ENCODE results near the gene PKP4.
"Not testable (repeated sequence)": the region's sequence is repeated elsewhere in the genome, so short reads cannot be mapped to it uniquely, and the experiment has no call there.

PKP4 gene

GRCh38 chr2:158473719-158474392 lies 17.1 kb downstream of the PKP4 start:
- 57% methylated on average over 7 of the region's 8 CpGs for WGBS
- Histone ChIP-seq H3K36me3 (ENCODE audit: insufficient read depth, low read length) (peaks cover 17% of the 10 kb centered on the region; the same call in 1 of the 2 replicates), H3K27me3 (ENCODE audit: insufficient read depth, low read length) (no peaks in the 10 kb centered on the region), H3K9me3 (ENCODE audit: insufficient read depth, low read depth, low read length) (no peaks in the 10 kb centered on the region), H3K27ac (ENCODE audit: low read depth, low read length) (no peak overlapping the region), H3K9ac (ENCODE audit: low read depth, low read length) (no peak overlapping the region), H3K4me3 (ENCODE audit: low read length) (no peak overlapping the region), H3K4me1 (ENCODE audit: insufficient read depth, low read length) (peaks cover 29% of the 10 kb centered on the region)

GRCh38 chr2:158474526-158475011 lies 17.8 kb downstream of the PKP4 start:
- H3K27me3 ChIP-seq (ENCODE audit: insufficient read depth, low read length); H3K9me3 ChIP-seq (ENCODE audit: insufficient read depth, low read depth, low read length); H3K9ac ChIP-seq (ENCODE audit: low read depth, low read length); H3K27ac ChIP-seq (ENCODE audit: low read depth, low read length); H3K4me3 ChIP-seq (ENCODE audit: low read length): not testable (repeated sequence)
- H3K36me3 ChIP-seq (ENCODE audit: insufficient read depth, low read length), result peaks cover 17% of the 10 kb centered on the region; the same call in 1 of the 2 replicates
- WGBS, result 90% methylated on average over 2 of the region's 3 CpGs
- peaks cover 27% of the 10 kb centered on the region for H3K4me1 ChIP-seq (ENCODE audit: insufficient read depth, low read length)

GRCh38 chr2:158477202-158477601 lies 20.4 kb downstream of the PKP4 start:
- Histone ChIP-seq H3K36me3 (ENCODE audit: insufficient read depth, low read length) (peaks cover 6% of the 10 kb centered on the region; the same call in 1 of the 2 replicates), H3K9me3 (ENCODE audit: insufficient read depth, low read depth, low read length) (no peaks in the 10 kb centered on the region), H3K27ac (ENCODE audit: low read depth, low read length) (peak overlapping the region; percentile 2; the same call in 1 of the 2 replicates), H3K27me3 (ENCODE audit: insufficient read depth, low read length) (no peaks in the 10 kb centered on the region), H3K9ac (ENCODE audit: low read depth, low read length) (no peak overlapping the region), H3K4me3 (ENCODE audit: low read length) (no peak overlapping the region), H3K4me1 (ENCODE audit: insufficient read depth, low read length) (peaks cover 17% of the 10 kb centered on the region)
- WGBS, result 91% methylated on average over 3 of the region's 3 CpGs

- Histone ChIP-seq H3K4me1 (ENCODE audit: insufficient read depth, low read length) (peaks cover 21% of the 10 kb centered on the region), H3K36me3 (ENCODE audit: insufficient read depth, low read length) (0 out of 2 replicates have a peak, but pooled peaks cover 2% of the 10 kb centered on the region), H3K4me3 (ENCODE audit: low read length) (no peak overlapping the region), H3K9ac (ENCODE audit: low read depth, low read length) (no peak overlapping the region), H3K9me3 (ENCODE audit: insufficient read depth, low read depth, low read length) (no peaks in the 10 kb centered on the region), H3K27ac (ENCODE audit: low read depth, low read length) (no peak overlapping the region), H3K27me3 (ENCODE audit: insufficient read depth, low read length) (no peaks in the 10 kb centered on the region)
- 95% methylated on average over 6 of the region's 6 CpGs for WGBS
Measured at GRCh38 chr2:158478237-158478636, 21.5 kb downstream of the PKP4 start.

DNA sequence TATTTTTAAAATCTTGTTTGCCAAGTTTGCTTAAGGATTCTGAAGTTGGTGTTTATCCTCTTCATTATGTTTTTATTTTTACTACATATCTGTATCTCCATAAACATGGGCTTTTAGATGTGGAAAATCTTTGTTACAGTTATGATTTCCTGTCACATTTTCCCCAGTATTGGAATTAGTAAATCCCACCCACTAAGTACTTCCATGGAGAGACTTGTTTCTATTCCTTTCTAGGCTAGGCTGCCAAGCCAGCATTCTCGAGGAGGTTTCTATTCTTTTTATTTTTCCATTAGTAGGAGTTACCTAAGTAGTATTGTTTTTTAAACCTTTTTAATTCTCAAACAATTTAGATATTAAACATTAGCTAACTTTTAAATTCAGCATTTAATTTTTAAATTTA lies 22.1 kb downstream of the PKP4 start:
- Histone ChIP-seq H3K9ac (ENCODE audit: low read depth, low read length) (no peak overlapping the region), H3K36me3 (ENCODE audit: insufficient read depth, low read length) (0 out of 2 replicates have a peak, but pooled peaks cover 2% of the 10 kb centered on the region), H3K4me3 (ENCODE audit: low read length) (no peak overlapping the region), H3K4me1 (ENCODE audit: insufficient read depth, low read length) (peaks cover 21% of the 10 kb centered on the region), H3K27ac (ENCODE audit: low read depth, low read length) (no peak overlapping the region), H3K9me3 (ENCODE audit: insufficient read depth, low read depth, low read length) (no peaks in the 10 kb centered on the region), H3K27me3 (ENCODE audit: insufficient read depth, low read length) (no peaks in the 10 kb centered on the region)
- no CpG with 5 or more reads among the region's 1 CpG for WGBS

- H3K4me1 ChIP-seq (ENCODE audit: insufficient read depth, low read length), result peaks cover 26% of the 10 kb centered on the region
- H3K27me3 ChIP-seq (ENCODE audit: insufficient read depth, low read length), result no peaks in the 10 kb centered on the region
- H3K4me3 ChIP-seq (ENCODE audit: low read length), result no peak overlapping the region
- 80% methylated on average over 1 of the region's 1 CpG for WGBS
- H3K36me3 ChIP-seq (ENCODE audit: insufficient read depth, low read length), result no peaks in the 10 kb centered on the region
- H3K9me3 ChIP-seq (ENCODE audit: insufficient read depth, low read depth, low read length), result no peaks in the 10 kb centered on the region
- no peak overlapping the region for H3K27ac ChIP-seq (ENCODE audit: low read depth, low read length)
- no peak overlapping the region for H3K9ac ChIP-seq (ENCODE audit: low read depth, low read length)
Measured at GRCh38 chr2:158481116-158481515, 24.4 kb downstream of the PKP4 start.

GRCh38 chr2:158482594-158482993 lies 25.8 kb downstream of the PKP4 start:
- Histone ChIP-seq H3K4me3 (ENCODE audit: low read length) (no peak overlapping the region), H3K36me3 (ENCODE audit: insufficient read depth, low read length) (no peaks in the 10 kb centered on the region), H3K4me1 (ENCODE audit: insufficient read depth, low read length) (peaks cover 30% of the 10 kb centered on the region), H3K9me3 (ENCODE audit: insufficient read depth, low read depth, low read length) (no peaks in the 10 kb centered on the region), H3K27me3 (ENCODE audit: insufficient read depth, low read length) (no peaks in the 10 kb centered on the region), H3K27ac (ENCODE audit: low read depth, low read length) (no peak overlapping the region), H3K9ac (ENCODE audit: low read depth, low read length) (no peak overlapping the region)

DNA sequence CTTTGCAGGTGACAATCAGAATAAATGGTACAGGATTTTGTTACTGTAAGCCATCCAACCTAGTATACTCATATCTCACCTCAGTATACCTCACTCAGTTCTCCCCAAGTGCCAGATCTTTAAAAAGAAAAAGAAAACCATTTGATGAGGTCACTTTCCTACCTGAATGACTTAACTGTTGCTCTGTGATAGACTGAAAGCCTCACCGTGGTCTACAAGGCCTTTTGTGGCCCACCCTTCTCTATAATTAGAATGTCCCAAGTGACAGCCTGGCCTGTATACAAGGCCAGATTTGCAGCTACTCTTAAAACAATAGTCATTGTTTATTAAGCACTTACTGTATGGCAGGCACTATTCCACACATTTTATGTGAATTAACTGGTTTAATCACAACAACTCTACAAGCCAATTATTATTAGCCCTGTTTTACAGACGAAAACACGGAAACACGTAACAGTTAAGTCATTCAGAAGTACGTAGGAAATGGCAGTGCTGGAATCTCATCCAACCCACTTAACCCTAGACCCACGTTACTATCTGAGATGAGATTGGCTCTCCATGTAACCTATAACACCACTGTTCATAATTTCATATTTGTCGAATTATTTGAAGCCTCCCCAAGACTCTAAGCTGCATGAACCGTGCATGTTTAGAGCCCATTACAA lies 28.3 kb downstream of the PKP4 start:
- H3K27me3 ChIP-seq (ENCODE audit: insufficient read depth, low read length), result no peaks in the 10 kb centered on the region
- WGBS, result 88% methylated on average over 8 of the region's 8 CpGs
- peaks cover 51% of the 10 kb centered on the region for H3K4me1 ChIP-seq (ENCODE audit: insufficient read depth, low read length)
- H3K9ac ChIP-seq (ENCODE audit: low read depth, low read length), result no peak overlapping the region
- H3K36me3 ChIP-seq (ENCODE audit: insufficient read depth, low read length), result no peaks in the 10 kb centered on the region
- no peaks in the 10 kb centered on the region for H3K9me3 ChIP-seq (ENCODE audit: insufficient read depth, low read depth, low read length)
- no peak overlapping the region for H3K4me3 ChIP-seq (ENCODE audit: low read length)
- H3K27ac ChIP-seq (ENCODE audit: low read depth, low read length), result no peak overlapping the region

DNA sequence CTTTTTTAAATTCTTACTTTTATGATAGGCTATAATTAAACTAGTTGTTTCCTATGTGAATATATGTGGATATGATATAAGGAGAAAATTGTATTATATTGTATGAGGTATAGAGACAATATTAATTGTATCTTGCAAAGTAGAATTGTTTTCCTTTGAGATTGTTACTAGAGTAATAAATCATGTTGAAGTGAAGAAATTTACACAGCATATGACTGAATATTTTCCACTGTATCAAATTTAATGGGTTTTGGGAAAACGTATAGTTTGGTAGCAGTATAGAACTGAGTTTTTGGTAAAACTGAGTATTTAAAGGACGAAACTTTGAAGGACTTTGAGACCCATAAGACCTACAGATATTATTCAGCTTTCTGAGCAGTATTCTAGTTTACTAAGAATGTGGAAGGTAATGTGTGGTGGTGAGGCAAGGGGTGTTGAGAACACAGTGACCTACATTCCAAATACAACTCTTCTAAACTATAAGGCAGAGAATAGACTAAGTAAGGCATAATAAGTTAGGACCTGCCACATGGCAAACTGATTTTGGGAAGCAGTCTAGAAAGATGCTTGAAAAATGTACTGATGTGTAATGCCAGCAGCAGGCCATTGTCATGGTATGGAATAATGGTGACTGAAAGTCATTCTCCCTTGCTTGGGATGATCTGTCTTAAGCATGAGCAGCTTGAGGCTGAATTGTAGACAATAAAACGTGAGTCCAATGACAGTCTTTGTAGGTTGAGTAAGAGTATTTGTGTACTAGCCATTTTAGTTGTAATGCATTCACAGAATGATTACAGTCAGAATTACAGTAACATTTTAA lies 29.6 kb downstream of the PKP4 start:
- 83% methylated on average over 3 of the region's 3 CpGs for WGBS
- Histone ChIP-seq H3K27ac (ENCODE audit: low read depth, low read length) (no peak overlapping the region), H3K4me1 (ENCODE audit: insufficient read depth, low read length) (peaks cover 62% of the 10 kb centered on the region), H3K4me3 (ENCODE audit: low read length) (no peak overlapping the region), H3K27me3 (ENCODE audit: insufficient read depth, low read length) (no peaks in the 10 kb centered on the region), H3K9me3 (ENCODE audit: insufficient read depth, low read depth, low read length) (no peaks in the 10 kb centered on the region), H3K9ac (ENCODE audit: low read depth, low read length) (no peak overlapping the region), H3K36me3 (ENCODE audit: insufficient read depth, low read length) (no peaks in the 10 kb centered on the region)

DNA sequence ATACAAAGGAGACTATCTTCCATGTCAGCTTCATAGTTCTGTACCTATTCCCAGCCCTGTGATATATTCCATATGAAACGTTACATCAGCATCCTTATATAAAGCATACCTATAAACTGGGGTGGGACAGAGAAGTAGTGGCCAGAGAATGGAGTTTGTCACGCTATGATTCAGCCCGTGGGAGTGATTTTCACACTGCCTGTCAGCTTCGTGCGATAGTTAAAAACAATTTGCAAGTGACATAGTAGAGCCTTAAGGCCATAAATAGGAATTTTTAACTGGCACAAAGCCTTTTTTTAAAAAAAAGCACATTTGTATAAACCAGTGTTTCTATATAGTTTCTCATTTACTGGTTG lies 30.2 kb downstream of the PKP4 start:
- Histone ChIP-seq H3K27ac (ENCODE audit: low read depth, low read length) (no peak overlapping the region), H3K9ac (ENCODE audit: low read depth, low read length) (no peak overlapping the region), H3K27me3 (ENCODE audit: insufficient read depth, low read length) (no peaks in the 10 kb centered on the region), H3K4me3 (ENCODE audit: low read length) (no peak overlapping the region), H3K9me3 (ENCODE audit: insufficient read depth, low read depth, low read length) (no peaks in the 10 kb centered on the region), H3K4me1 (ENCODE audit: insufficient read depth, low read length) (peaks cover 62% of the 10 kb centered on the region), H3K36me3 (ENCODE audit: insufficient read depth, low read length) (no peaks in the 10 kb centered on the region)
- 77% methylated on average over 4 of the region's 5 CpGs for WGBS

DNA sequence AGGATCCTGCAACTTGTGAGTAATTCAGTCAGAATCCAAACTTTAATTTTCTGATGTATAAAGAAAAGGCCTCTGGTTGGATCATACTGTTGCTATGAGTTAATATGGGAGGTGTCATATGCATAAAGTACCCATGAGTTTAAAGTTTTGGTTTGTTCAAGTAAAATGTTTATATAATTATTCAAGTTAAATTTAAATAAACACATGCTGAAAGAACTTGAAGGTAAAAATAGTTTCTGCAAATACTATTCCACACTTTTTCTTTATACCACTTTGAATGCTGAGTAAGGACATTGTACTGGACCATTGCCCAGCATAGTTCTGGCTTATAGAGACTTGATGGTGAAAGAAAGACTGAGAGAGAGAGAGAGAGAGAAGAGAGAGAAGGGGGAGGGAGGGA lies 30.7 kb downstream of the PKP4 start:
- no peak overlapping the region for H3K27ac ChIP-seq (ENCODE audit: low read depth, low read length)
- peaks cover 62% of the 10 kb centered on the region for H3K4me1 ChIP-seq (ENCODE audit: insufficient read depth, low read length)
- no peak overlapping the region for H3K4me3 ChIP-seq (ENCODE audit: low read length)
- H3K27me3 ChIP-seq (ENCODE audit: insufficient read depth, low read length), result no peaks in the 10 kb centered on the region
- H3K9me3 ChIP-seq (ENCODE audit: insufficient read depth, low read depth, low read length), result no peaks in the 10 kb centered on the region
- no peak overlapping the region for H3K9ac ChIP-seq (ENCODE audit: low read depth, low read length)
- no peaks in the 10 kb centered on the region for H3K36me3 ChIP-seq (ENCODE audit: insufficient read depth, low read length)

All from HUES64 (cell line).